ENCODE measurements around the gene PDE2A.

The PDE2A gene

GRCh38 chr11:72621008-72621610, 53.1 kb downstream of the PDE2A start:
- H3K4me3 ChIP-seq (ENCODE audit: low read depth, low read length): no peak overlapping the region
- DNase-seq (ENCODE audit: low read depth): no peak
- no peak for TF ChIP-seq POLR2A (IDR thresholded peaks at IDR 0.05; ENCODE audit: extremely low read depth, insufficient read length)
- TF ChIP-seq MYC (IDR thresholded peaks at IDR 0.05; ENCODE audit: low read depth, low read length): no peak
- TF ChIP-seq, protein P1, sequence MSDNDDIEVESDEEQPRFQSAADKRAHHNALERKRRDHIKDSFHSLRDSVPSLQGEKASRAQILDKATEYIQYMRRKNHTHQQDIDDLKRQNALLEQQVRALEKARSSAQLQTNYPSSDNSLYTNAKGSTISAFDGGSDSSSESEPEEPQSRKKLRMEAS (IDR thresholded peaks at IDR 0.05; ENCODE audit: low read depth, low read length): no peak
- TF ChIP-seq CTCF (IDR thresholded peaks at IDR 0.05; ENCODE audit: low read depth, low read length): no peak

DNA sequence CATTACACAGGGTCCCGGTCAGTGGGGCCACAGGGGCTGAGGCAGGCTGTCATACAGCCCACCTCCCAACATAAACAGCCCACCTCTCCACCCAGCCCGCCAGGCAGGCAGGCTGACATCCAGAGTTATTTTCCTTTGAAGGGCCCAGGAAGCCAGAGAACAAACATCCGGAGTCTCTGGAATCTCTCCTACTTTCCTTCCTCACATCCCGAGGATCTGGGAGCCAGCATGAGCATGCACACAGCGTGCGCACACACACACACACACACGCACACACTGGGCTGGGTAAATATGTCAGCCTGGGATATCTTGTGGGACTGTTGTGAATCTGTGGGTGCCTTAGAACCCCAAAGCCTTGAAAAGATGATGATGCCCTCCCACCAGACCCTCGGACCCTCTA, 55.4 kb downstream of the PDE2A start:
- TF ChIP-seq, protein P1 (IDR thresholded peaks at IDR 0.05; ENCODE audit: low read depth, low read length): no peak
- TF ChIP-seq POLR2A (IDR thresholded peaks at IDR 0.05; ENCODE audit: extremely low read depth, insufficient read length) (no peak), MYC (IDR thresholded peaks at IDR 0.05; ENCODE audit: low read depth, low read length) (no peak), CTCF (IDR thresholded peaks at IDR 0.05; ENCODE audit: low read depth, low read length) (no peak)
- DNase-seq (ENCODE audit: low read depth): no peak
- no peak overlapping the region for H3K4me3 ChIP-seq (ENCODE audit: low read depth, low read length)

DNA sequence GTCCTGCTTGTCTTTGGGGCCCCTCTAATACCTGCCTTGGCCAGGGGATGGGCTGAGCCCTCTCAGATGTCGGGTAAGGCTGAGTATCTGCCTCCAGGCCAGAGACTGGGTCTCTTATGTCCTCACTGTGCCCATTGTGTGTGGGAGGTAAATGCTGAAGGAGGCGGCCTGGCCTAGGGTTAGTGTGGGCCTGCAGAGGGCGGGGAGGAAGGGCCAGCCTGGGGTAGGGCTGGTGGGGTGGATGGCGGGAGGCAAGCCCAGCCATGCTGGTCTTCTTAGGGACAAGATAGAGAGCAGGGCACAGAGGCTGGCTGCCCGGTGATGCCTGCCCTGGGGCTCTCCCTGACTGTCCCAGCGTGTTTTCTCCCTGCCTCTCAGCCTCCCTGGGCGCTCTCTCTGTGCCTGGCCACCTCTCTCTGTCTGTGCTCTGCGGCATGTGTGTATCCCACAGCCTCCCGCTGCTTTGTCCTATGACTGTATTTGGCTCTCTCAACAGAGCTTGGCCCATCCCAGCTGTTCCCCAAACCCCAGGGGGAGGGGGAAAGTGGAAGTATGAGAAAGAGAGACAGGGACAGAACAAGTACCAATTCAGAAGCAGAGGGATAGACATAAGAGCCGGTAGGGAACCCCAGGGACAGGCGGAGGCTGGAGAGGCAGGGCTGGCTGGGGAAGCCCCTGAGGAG, 57.0 kb downstream of the PDE2A start:
- H3K4me3 ChIP-seq (ENCODE audit: low read depth, low read length): no peak overlapping the region
- TF ChIP-seq CTCF (IDR thresholded peaks at IDR 0.05; ENCODE audit: low read depth, low read length): no peak
- no peak for TF ChIP-seq MYC (IDR thresholded peaks at IDR 0.05; ENCODE audit: low read depth, low read length)
- no peak for TF ChIP-seq POLR2A (IDR thresholded peaks at IDR 0.05; ENCODE audit: extremely low read depth, insufficient read length)
- TF ChIP-seq, protein P1 (IDR thresholded peaks at IDR 0.05; ENCODE audit: low read depth, low read length): no peak
- DNase-seq (ENCODE audit: low read depth): peak; percentile 39

GRCh38 chr11:72616655-72617054, 57.6 kb downstream of the PDE2A start:
- DNase-seq (ENCODE audit: low read depth): no peak
- no peak overlapping the region for H3K4me3 ChIP-seq (ENCODE audit: low read depth, low read length)
- TF ChIP-seq, protein P1 (IDR thresholded peaks at IDR 0.05; ENCODE audit: low read depth, low read length): no peak
- no peak for TF ChIP-seq POLR2A (IDR thresholded peaks at IDR 0.05; ENCODE audit: extremely low read depth, insufficient read length)
- TF ChIP-seq MYC (IDR thresholded peaks at IDR 0.05; ENCODE audit: low read depth, low read length): no peak
- TF ChIP-seq CTCF (IDR thresholded peaks at IDR 0.05; ENCODE audit: low read depth, low read length): no peak

DNA sequence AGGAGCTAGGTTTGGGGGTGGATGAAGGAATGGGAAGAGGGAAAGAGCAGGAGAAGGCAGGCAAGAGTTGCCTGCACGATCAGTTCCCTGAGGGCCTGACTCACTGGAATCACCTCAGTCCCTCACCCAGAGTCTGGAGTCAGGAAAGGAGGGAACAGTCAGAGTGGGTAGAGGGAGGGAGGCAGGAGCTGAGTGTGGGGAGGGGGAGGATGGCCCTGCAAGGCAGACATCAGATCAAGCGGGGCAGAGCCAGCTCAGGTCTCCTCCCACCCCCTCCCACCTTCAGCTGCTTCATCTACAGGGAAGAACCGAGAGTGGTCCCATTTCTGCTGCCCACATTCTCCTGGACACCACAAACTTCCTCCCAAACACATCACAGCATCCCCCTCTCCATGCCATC, 58.9 kb downstream of the PDE2A start:
- H3K4me3 ChIP-seq (ENCODE audit: low read depth, low read length): no peak overlapping the region
- DNase-seq (ENCODE audit: low read depth): no peak
- no peak for TF ChIP-seq MYC (IDR thresholded peaks at IDR 0.05; ENCODE audit: low read depth, low read length)

DNA sequence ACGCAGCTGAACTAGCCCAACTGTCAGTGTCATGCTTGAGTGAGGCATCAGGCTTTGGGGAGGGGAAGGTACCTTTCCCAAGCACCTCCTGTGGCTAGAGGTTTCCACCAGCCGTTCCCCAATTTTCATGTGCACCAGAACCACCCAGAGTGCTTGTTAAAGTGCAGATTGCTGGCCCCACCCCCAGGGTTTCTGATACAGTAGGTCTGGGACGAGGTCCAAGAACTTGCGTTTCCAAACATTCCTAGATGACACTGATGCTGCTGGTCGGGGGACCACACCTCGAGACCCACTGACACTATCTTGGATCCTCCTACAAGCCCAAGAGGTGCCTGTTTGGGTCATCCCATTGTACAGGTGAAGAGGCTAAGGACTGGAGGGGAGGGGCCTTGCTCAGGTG, 59.8 kb downstream of the PDE2A start:
- no peak for DNase-seq (ENCODE audit: low read depth)
- no peak overlapping the region for H3K4me3 ChIP-seq (ENCODE audit: low read depth, low read length)
- TF ChIP-seq CTCF (IDR thresholded peaks at IDR 0.05; ENCODE audit: low read depth, low read length): no peak
- no peak for TF ChIP-seq POLR2A (IDR thresholded peaks at IDR 0.05; ENCODE audit: extremely low read depth, insufficient read length)
- TF ChIP-seq, protein P1 (IDR thresholded peaks at IDR 0.05; ENCODE audit: low read depth, low read length): no peak
- no peak for TF ChIP-seq MYC (IDR thresholded peaks at IDR 0.05; ENCODE audit: low read depth, low read length)
